Measurements from ENCODE around the gene CHRNA4.

GRCh38 chr20:63323357-63323981 is 37.7 kb downstream of the CHRNA4 start:
- TF ChIP-seq CTCF (IDR thresholded peaks at IDR 0.05; ENCODE audit: low read depth, low read length) (no peak), POLR2A (IDR thresholded peaks at IDR 0.05; ENCODE audit: extremely low read depth, insufficient read length) (no peak)
